HepG2 (cell line): ENCODE results near the gene PRKACA. TPM values are rescaled to one million over a fixed set of nuclear protein-coding genes. Genes with fewer than 3 reads are reported as not detected.
A peak's percentile ranks its signal among the peaks of the same experiment; 100 is the strongest.

Source experiments
- NR2F1 ChIP-seq, 2 experiments: fragments of 450-650 bp in 1 of 2; formaldehyde crosslinking in 1 of 2; IDR thresholded peaks; 2 replicates each; pipeline versions ENCODE4 v1.5.0 to v1.6.1; 2016 to 2020; ENCODE audit warnings: mild to moderate bottlenecking in 1 of 2, missing compliant biosample characterization in 1 of 2, missing genetic modification reagents in 1 of 2, moderate library complexity in 1 of 2
- PAF1 ChIP-seq: IDR thresholded peaks from 2 replicates; pipeline ENCODE4 v1.6.1; 2016; ENCODE audit warnings: missing genetic modification reagents, missing compliant biosample characterization
- PLRG1 ChIP-seq: fragments of 450-650 bp; conservative IDR thresholded peaks from 2 replicates; pipeline ENCODE4 v1.6.1; 2016
- RARG ChIP-seq: sonication (generic); formaldehyde crosslinking; IDR thresholded peaks from 2 replicates; pipeline ENCODE4 v1.4.0; 2020; ENCODE audit warnings: low read depth, mild to moderate bottlenecking, missing genetic modification reagents
- RFX1 ChIP-seq: fragments of 450-650 bp; IDR thresholded peaks from 2 replicates; pipeline ENCODE4 v1.6.1; 2017
- ZNF143 ChIP-seq: sonication (generic); formaldehyde crosslinking; IDR thresholded peaks from 2 replicates; pipeline ENCODE4 v1.4.0; 2020; ENCODE audit warnings: missing genetic modification reagents
- ZNF446 ChIP-seq: sonication (generic); formaldehyde crosslinking; IDR thresholded peaks from 2 replicates; pipeline ENCODE4 v1.5.0; 2020; ENCODE audit warnings: mild to moderate bottlenecking, missing genetic modification reagents
- ZNF709 ChIP-seq: sonication (generic); formaldehyde crosslinking; IDR thresholded peaks from 2 replicates; pipeline ENCODE4 v1.5.0; 2020; ENCODE audit warnings: mild to moderate bottlenecking, missing genetic modification reagents
- polyA plus RNA-seq, 8 experiments: library from polyadenylated mRNA; depleted of rRNA in 3 of 8; stranded (reverse) in 7 of 8; unstranded in 1 of 8; fragments of >200 nt; fragmentation: Illumina TruSeq in 4 of 8; extraction: Trizol in 4 of 8; gene quantifications; 2 replicates each; pipeline versions ENCODE4 v1.2.1 to v1.2.3, GENCODE V29; 2011 to 2016; ENCODE audit warnings: low read depth in 4 of 8, missing spikeins in 1 of 8, mixed read lengths in 1 of 8; ENCODE audit not compliant: insufficient read depth in 1 of 8
- total RNA-seq, 5 experiments: library from RNA; depleted of rRNA; stranded (reverse); fragments of >200 nt; fragmentation: Illumina TruSeq; extraction: Trizol; gene quantifications; 2 replicates each; pipeline ENCODE4 v1.2.3, GENCODE V29; 2016; ENCODE audit warnings: low read depth in 1 of 5
- TF ChIP-seq, protein P1 (sequence below): sonication (generic); formaldehyde crosslinking; IDR thresholded peaks from 2 replicates; pipeline ENCODE4 v1.4.0; 2020; ENCODE audit warnings: missing genetic modification reagents
- TF ChIP-seq, protein P2 (sequence below): IDR thresholded peaks from 2 replicates; pipeline ENCODE4 v1.6.1; 2018; ENCODE audit warnings: missing genetic modification reagents, mild to moderate bottlenecking, missing compliant biosample characterization
- TF ChIP-seq, protein P3 (sequence below): sonication (generic); formaldehyde crosslinking; IDR thresholded peaks from 2 replicates; pipeline ENCODE4 v1.4.0; 2020; ENCODE audit warnings: missing genetic modification reagents
- TF ChIP-seq, protein P4 (sequence below), 2 experiments: sonication (generic) in 1 of 2; formaldehyde crosslinking in 1 of 2; IDR thresholded peaks; 2 replicates each; pipeline versions ENCODE4 v1.4.0 to v1.6.1; 2016 to 2020; ENCODE audit warnings: borderline replicate concordance in 1 of 2, low read depth in 1 of 2, mild to moderate bottlenecking in 1 of 2, missing genetic modification reagents in 1 of 2

The PRKACA gene
- total and polyA plus RNA-seq, 2 of the 13 experiments (the other 11 are each of a cell fraction or from before 2014, with no cell fraction given) = 11.0 to 18.2 TPM

- TF ChIP-seq ZNF446 (CRISPR knock-in tag) (no peak), PLRG1 (no peak), RFX1 (peak; percentile 88), RARG (CRISPR knock-in tag) (no peak), ZNF709 (CRISPR knock-in tag) (no peak), ZNF143 (no peak), NR2F1 (CRISPR knock-in tag; IDR thresholded peaks at IDR 0.05) (peak; percentile 45 to 55; a peak in 3 of 4 replicates), PAF1 (no peak)
- TF ChIP-seq, protein P1, sequence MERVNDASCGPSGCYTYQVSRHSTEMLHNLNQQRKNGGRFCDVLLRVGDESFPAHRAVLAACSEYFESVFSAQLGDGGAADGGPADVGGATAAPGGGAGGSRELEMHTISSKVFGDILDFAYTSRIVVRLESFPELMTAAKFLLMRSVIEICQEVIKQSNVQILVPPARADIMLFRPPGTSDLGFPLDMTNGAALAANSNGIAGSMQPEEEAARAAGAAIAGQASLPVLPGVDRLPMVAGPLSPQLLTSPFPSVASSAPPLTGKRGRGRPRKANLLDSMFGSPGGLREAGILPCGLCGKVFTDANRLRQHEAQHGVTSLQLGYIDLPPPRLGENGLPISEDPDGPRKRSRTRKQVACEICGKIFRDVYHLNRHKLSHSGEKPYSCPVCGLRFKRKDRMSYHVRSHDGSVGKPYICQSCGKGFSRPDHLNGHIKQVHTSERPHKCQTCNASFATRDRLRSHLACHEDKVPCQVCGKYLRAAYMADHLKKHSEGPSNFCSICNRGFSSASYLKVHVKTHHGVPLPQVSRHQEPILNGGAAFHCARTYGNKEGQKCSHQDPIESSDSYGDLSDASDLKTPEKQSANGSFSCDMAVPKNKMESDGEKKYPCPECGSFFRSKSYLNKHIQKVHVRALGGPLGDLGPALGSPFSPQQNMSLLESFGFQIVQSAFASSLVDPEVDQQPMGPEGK (CRISPR knock-in tag) = peak; percentile 100
- TF ChIP-seq, protein P2, sequence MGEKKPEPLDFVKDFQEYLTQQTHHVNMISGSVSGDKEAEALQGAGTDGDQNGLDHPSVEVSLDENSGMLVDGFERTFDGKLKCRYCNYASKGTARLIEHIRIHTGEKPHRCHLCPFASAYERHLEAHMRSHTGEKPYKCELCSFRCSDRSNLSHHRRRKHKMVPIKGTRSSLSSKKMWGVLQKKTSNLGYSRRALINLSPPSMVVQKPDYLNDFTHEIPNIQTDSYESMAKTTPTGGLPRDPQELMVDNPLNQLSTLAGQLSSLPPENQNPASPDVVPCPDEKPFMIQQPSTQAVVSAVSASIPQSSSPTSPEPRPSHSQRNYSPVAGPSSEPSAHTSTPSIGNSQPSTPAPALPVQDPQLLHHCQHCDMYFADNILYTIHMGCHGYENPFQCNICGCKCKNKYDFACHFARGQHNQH = 0 out of 2 replicates have a peak, but pooled peaks have one; percentile 35
- TF ChIP-seq, protein P3, sequence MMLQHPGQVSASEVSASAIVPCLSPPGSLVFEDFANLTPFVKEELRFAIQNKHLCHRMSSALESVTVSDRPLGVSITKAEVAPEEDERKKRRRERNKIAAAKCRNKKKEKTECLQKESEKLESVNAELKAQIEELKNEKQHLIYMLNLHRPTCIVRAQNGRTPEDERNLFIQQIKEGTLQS (CRISPR knock-in tag) = no peak
- TF ChIP-seq, protein P4, sequence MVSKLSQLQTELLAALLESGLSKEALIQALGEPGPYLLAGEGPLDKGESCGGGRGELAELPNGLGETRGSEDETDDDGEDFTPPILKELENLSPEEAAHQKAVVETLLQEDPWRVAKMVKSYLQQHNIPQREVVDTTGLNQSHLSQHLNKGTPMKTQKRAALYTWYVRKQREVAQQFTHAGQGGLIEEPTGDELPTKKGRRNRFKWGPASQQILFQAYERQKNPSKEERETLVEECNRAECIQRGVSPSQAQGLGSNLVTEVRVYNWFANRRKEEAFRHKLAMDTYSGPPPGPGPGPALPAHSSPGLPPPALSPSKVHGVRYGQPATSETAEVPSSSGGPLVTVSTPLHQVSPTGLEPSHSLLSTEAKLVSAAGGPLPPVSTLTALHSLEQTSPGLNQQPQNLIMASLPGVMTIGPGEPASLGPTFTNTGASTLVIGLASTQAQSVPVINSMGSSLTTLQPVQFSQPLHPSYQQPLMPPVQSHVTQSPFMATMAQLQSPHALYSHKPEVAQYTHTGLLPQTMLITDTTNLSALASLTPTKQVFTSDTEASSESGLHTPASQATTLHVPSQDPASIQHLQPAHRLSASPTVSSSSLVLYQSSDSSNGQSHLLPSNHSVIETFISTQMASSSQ (IDR thresholded peaks at IDR 0.05; ENCODE audit: low read depth) = no peak
- TF ChIP-seq, protein P4 (CRISPR knock-in tag; IDR thresholded peaks at IDR 0.05; ENCODE audit: borderline replicate concordance) = peak; percentile 34; the same call in 1 of the 2 replicates
Measured at GRCh38 chr19:14059652-14060155, 57.9 kb downstream of the PRKACA start (continued).
